ENCODE measurements around the gene MED16.

Gene MED16

DNA sequence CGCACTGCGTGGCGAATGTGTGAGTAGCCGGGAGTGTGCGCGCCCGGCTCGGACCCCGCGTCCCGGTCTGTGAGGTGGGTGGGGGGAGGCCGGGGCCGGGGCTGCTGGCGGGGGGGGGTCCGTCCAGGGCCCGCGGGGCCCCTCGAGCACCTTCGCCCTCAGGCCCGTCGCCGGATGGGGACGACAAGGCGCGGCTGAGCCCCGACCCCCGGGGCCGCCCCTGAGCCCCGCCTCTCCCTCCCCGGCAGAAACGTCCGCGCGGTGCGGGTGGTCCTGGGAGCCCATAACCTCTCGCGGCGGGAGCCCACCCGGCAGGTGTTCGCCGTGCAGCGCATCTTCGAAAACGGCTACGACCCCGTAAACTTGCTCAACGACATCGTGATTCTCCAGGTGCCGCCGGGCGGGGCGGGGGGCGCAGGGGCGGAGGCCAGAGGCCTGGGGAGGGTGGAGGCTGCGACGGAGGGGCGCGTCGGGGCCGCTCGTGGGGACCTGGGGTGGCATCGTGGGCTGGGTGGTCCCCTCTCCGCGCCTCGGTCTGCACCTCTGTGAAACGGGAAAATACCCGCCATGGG, 39.9 kb downstream of the MED16 start:
- TF ChIP-seq FOXP2 (optimal IDR thresholded peaks at IDR 0.05; ENCODE audit: borderline replicate concordance, extremely low read depth, extremely low read length, insufficient read depth) (no peak), SIN3A (IDR thresholded peaks at IDR 0.05; ENCODE audit: borderline replicate concordance, insufficient read depth, low read length) (no peak), TAF1 (IDR thresholded peaks at IDR 0.05; ENCODE audit: borderline replicate concordance, insufficient read depth, low read length) (no peak), POLR2AphosphoS5 (IDR thresholded peaks at IDR 0.05; ENCODE audit: low read depth, low read length) (no peak)
- TF ChIP-seq, protein P1, sequence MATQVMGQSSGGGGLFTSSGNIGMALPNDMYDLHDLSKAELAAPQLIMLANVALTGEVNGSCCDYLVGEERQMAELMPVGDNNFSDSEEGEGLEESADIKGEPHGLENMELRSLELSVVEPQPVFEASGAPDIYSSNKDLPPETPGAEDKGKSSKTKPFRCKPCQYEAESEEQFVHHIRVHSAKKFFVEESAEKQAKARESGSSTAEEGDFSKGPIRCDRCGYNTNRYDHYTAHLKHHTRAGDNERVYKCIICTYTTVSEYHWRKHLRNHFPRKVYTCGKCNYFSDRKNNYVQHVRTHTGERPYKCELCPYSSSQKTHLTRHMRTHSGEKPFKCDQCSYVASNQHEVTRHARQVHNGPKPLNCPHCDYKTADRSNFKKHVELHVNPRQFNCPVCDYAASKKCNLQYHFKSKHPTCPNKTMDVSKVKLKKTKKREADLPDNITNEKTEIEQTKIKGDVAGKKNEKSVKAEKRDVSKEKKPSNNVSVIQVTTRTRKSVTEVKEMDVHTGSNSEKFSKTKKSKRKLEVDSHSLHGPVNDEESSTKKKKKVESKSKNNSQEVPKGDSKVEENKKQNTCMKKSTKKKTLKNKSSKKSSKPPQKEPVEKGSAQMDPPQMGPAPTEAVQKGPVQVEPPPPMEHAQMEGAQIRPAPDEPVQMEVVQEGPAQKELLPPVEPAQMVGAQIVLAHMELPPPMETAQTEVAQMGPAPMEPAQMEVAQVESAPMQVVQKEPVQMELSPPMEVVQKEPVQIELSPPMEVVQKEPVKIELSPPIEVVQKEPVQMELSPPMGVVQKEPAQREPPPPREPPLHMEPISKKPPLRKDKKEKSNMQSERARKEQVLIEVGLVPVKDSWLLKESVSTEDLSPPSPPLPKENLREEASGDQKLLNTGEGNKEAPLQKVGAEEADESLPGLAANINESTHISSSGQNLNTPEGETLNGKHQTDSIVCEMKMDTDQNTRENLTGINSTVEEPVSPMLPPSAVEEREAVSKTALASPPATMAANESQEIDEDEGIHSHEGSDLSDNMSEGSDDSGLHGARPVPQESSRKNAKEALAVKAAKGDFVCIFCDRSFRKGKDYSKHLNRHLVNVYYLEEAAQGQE (IDR thresholded peaks at IDR 0.05; ENCODE audit: insufficient read depth in 1 of 2, low read depth in 2 of 2, low read length in 2 of 2) = no peak

DNA sequence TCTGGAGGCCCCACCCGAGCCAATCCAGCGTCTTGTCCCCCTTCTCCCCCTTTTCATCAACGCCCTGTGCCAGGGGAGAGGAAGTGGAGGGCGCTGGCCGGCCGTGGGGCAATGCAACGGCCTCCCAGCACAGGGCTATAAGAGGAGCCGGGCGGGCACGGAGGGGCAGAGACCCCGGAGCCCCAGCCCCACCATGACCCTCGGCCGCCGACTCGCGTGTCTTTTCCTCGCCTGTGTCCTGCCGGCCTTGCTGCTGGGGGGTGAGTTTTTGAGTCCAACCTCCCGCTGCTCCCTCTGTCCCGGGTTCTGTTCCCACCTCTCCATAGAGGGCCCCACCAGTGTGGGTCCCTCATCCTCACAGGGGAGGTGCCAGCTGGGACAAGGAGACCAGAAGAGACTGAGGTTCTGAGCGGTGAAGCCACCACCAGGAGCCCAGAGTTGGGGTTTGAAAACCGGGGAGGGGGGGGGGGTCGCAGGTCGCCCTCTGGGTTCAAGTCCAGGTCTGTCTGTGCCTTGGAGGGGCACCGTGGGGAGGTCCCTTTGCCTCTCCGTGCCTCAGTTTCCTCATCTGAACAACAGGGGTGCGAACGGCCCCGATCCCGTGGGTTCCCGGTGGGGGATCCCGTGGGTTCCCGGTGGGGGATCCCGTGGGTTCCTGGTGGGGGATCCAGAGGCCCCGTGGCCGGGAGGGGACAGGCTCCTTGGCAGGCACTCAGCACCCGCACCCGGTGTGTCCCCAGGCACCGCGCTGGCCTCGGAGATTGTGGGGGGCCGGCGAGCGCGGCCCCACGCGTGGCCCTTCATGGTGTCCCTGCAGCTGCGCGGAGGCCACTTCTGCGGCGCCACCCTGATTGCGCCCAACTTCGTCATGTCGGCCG, 40.6 kb downstream of the MED16 start, which contains the start of gene ELANE:
TSS of gene ELANE (plus strand) at position 168 of the 878 bp plus-strand sequence. CDS start at position 194, 26 bp downstream.
- TF ChIP-seq TAF1 (IDR thresholded peaks at IDR 0.05; ENCODE audit: borderline replicate concordance, insufficient read depth, low read length) (no peak), SIN3A (IDR thresholded peaks at IDR 0.05; ENCODE audit: borderline replicate concordance, insufficient read depth, low read length) (no peak), POLR2AphosphoS5 (IDR thresholded peaks at IDR 0.05; ENCODE audit: low read depth, low read length) (no peak), FOXP2 (optimal IDR thresholded peaks at IDR 0.05; ENCODE audit: borderline replicate concordance, extremely low read depth, extremely low read length, insufficient read depth) (no peak)
- TF ChIP-seq, protein P1 (IDR thresholded peaks at IDR 0.05; ENCODE audit: insufficient read depth in 1 of 2, low read depth in 2 of 2, low read length in 2 of 2) = no peak

DNA sequence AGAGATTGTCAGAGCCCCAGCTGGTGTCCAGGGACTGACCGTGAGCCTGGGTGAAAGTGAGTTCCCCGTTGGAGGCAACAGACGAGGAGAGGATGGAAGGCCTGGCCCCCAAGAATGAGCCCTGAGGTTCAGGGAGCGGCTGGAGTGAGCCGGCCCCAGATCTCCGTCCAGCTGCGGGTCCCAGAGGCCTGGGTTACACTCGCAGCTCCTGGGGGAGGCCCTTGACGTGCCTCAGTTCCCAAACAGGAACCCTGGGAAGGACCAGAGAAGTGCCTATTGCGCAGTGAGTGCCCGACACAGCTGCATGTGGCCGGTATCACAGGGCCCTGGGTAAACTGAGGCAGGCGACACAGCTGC, 42.0 kb downstream of the MED16 start:
- no peak for TF ChIP-seq TAF1 (IDR thresholded peaks at IDR 0.05; ENCODE audit: borderline replicate concordance, insufficient read depth, low read length)
- no peak for TF ChIP-seq FOXP2 (optimal IDR thresholded peaks at IDR 0.05; ENCODE audit: borderline replicate concordance, extremely low read depth, extremely low read length, insufficient read depth)
- no peak for TF ChIP-seq POLR2AphosphoS5 (IDR thresholded peaks at IDR 0.05; ENCODE audit: low read depth, low read length)
- TF ChIP-seq SIN3A (IDR thresholded peaks at IDR 0.05; ENCODE audit: borderline replicate concordance, insufficient read depth, low read length) = no peak
- TF ChIP-seq, protein P1 (IDR thresholded peaks at IDR 0.05; ENCODE audit: insufficient read depth in 1 of 2, low read depth in 2 of 2, low read length in 2 of 2) = no peak

DNA sequence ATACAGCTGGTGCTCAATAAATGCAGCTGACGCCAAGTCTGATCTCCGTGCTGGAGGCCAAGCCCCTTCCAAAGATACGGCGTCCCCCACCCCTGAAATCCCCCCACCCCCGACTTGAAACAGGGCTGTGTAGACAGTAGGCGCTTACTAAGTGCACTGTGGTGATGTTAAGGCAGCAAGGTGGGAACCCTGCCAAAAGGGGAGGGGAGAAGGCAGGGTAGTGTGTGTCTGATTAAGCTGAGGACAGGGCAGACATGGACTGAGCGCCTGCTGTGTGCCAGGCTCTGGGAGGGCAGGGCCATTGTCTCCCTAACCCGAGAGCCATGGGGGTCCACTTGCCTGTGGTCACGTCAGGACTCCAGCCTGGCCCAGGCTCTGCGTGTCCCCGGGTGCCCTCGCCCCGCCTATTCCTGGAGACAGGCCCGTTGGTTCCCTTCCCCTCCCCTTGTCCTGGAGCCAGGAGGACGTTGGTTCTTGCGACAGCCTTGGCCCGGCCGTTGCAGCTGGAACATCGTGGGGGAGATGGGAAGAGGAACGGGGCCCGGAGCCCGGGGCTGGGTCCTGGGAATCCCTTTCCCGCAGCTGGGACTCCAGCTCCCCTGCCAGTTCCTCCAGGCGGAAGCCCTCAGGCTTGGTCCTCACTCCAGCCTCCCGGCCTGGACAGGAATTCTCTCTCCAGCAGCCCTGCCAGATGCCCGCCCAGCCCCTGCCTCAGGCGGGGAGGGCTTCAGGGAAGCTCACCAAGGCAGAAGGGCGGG, 42.6 kb downstream of the MED16 start:
- TF ChIP-seq FOXP2 (optimal IDR thresholded peaks at IDR 0.05; ENCODE audit: borderline replicate concordance, extremely low read depth, extremely low read length, insufficient read depth) (peak; percentile 54), TAF1 (IDR thresholded peaks at IDR 0.05; ENCODE audit: borderline replicate concordance, insufficient read depth, low read length) (no peak), SIN3A (IDR thresholded peaks at IDR 0.05; ENCODE audit: borderline replicate concordance, insufficient read depth, low read length) (no peak), POLR2AphosphoS5 (IDR thresholded peaks at IDR 0.05; ENCODE audit: low read depth, low read length) (no peak)
- TF ChIP-seq, protein P1 (IDR thresholded peaks at IDR 0.05; ENCODE audit: insufficient read depth in 1 of 2, low read depth in 2 of 2, low read length in 2 of 2) = no peak

All from PFSK-1 (cell line).